ENCODE results near the gene CEND1.

Gene CEND1

DNA sequence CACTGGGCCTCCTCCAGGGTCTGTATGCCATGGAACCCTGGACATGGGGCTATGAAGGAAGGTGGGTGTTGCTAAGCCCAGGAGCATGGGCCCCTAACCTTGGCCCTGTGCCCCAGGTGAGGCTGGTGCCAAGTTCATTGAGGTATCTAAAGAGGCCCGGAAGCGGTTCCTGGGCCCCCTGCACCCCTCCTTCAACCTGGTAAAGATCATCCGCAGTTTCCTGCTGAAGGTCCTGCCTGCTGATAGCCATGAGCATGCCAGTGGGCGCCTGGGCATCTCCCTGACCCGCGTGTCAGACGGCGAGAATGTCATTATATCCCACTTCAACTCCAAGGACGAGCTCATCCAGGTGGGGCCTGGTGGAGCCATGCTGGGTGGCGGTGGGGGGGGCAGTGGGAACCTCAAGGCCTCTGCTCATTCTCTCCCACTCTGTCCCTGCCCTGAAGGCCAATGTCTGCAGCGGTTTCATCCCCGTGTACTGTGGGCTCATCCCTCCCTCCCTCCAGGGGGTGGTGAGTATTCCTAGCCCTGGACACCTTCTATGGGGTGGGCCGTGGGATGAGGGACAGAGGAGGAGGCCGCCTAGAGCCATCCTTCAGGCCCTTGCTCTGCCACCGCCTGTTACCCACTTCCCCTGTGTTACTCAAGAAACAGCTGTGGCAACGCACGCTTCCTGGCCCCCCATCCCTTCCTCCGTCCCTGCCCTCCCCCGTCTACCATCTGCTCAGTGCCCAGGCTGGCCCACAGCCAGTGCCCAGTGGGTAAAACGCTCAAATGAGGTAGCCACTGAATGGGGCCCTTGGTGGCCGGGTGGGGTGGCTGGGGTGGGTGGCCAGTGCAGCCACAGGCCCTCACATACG, 31.9 kb upstream of the CEND1 start:
- H3K9me3 ChIP-seq (ENCODE audit: insufficient read depth, low read length): no peaks in the 10 kb centered on the region
- H3K36me3 ChIP-seq (ENCODE audit: insufficient read depth, insufficient read length, low read length): peaks cover 39% of the 10 kb centered on the region
- H3K9ac ChIP-seq (ENCODE audit: insufficient read length, low read depth): no peak overlapping the region
- peaks cover 26% of the 10 kb centered on the region for H3K27me3 ChIP-seq (ENCODE audit: insufficient read depth, insufficient read length)
- H3K4me3 ChIP-seq (ENCODE audit: insufficient read length, low read depth): no peak overlapping the region
- peaks cover 26% of the 10 kb centered on the region for H3K4me1 ChIP-seq (ENCODE audit: insufficient read depth, insufficient read length)
- TF ChIP-seq ZNF274 (IDR thresholded peaks at IDR 0.05; ENCODE audit: low read depth, low read length) (no peak), SUZ12 (IDR thresholded peaks at IDR 0.05; ENCODE audit: extremely low read depth, insufficient read depth, insufficient read length) (no peak), YY1 (IDR thresholded peaks at IDR 0.05; ENCODE audit: insufficient read depth, insufficient read length) (no peak)
- no peak for DNase-seq (ENCODE audit: low read depth, low spot score)

DNA sequence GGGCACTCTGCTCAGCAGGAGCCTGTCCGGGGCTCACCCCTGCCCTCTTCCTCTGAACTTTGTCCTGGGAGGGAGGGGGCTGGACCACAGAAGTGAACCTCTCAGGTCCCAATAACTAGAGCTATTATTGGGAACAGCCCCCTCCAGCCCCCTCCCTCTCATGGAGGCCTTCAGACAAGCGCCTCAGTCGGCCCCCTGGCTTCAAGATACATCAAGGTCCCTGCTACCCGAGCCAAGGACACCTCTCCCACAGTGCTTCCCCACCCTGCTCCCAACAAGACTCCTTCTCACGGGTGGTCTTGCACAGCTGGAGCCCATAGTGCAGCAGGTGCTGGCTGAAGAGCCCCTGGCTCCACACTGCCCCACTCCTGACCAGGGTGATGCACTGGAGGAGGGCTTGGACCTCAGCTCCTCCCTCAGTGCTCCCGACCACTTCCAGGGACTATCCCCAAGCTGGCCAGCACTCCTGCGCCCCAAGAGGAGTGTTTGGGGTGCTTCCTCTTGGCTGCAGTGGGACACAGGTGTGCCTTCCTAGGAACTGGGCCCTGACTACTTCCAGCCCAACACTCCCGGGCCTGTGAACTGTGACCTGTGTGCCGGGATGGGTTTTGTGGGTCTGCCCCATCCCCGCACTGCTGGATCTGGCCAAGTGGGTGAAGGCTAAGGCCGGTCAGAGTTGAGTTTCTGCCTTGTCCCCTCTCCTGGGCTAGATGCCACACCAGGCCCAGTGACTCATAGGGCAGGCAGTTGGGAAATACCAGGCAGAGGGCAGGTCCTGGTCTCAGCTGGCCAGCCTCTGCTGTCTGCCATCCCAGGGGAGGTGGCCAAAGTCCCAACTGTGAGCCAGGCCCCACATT, 31.0 kb upstream of the CEND1 start:
- DNase-seq (ENCODE audit: low read depth, low spot score): no peak
- H3K36me3 ChIP-seq (ENCODE audit: insufficient read depth, insufficient read length, low read length): peaks cover 41% of the 10 kb centered on the region
- peak overlapping the region; percentile 84 for H3K9ac ChIP-seq (ENCODE audit: insufficient read length, low read depth)

DNA sequence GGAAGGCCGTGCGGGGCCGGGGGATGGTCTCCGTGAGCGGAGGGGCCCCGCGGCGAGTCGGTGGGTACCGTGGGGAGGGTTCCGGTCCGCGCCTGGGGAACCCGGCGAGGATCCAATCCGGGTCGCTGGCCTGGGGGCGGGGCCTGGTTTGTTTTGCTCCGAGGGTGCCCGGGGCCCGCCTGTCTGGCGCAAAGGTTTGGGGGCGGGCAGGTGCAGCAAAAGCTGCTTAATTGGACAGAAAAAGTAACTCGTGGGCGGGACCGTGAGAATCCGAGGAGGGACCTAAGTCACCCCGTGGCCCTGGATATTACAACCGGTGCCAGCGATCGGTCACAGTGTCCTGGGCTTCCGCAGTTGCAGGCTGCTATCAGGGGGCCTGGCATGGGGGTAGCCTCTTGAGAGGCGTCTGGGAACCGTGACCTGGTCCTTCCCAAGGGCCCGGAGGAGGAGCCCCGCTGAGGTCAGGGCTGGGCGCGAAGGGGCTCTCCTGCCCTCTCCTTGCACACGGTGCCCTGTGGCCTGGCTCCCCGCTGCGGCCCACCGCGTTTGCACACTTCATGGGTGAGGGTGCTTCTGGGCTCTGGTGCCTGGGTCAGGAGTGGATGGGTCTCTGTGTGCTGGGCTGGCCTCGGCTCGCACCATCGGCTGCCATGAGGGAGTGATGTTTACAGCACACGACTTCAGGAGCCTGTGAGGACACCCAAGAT, 30.2 kb upstream of the CEND1 start:
- DNase-seq (ENCODE audit: low read depth, low spot score): no peak
- TF ChIP-seq ZNF274 (IDR thresholded peaks at IDR 0.05; ENCODE audit: low read depth, low read length) (no peak), YY1 (IDR thresholded peaks at IDR 0.05; ENCODE audit: insufficient read depth, insufficient read length) (no peak), SUZ12 (IDR thresholded peaks at IDR 0.05; ENCODE audit: extremely low read depth, insufficient read depth, insufficient read length) (no peak)
- Histone ChIP-seq H3K4me3 (ENCODE audit: insufficient read length, low read depth) (peak overlapping the region; percentile 95), H3K9me3 (ENCODE audit: insufficient read depth, low read length) (no peaks in the 10 kb centered on the region), H3K36me3 (ENCODE audit: insufficient read depth, insufficient read length, low read length) (peaks cover 41% of the 10 kb centered on the region), H3K4me1 (ENCODE audit: insufficient read depth, insufficient read length) (peaks cover 23% of the 10 kb centered on the region), H3K9ac (ENCODE audit: insufficient read length, low read depth) (peak overlapping the region; percentile 91), H3K27me3 (ENCODE audit: insufficient read depth, insufficient read length) (peaks cover 11% of the 10 kb centered on the region)

More for the DNA sequence above, 31.0 kb upstream of the CEND1 start:
- H3K9me3 ChIP-seq (ENCODE audit: insufficient read depth, low read length): no peaks in the 10 kb centered on the region
- peaks cover 26% of the 10 kb centered on the region for H3K4me1 ChIP-seq (ENCODE audit: insufficient read depth, insufficient read length)
- H3K27me3 ChIP-seq (ENCODE audit: insufficient read depth, insufficient read length): peaks cover 18% of the 10 kb centered on the region
- peak overlapping the region; percentile 95 for H3K4me3 ChIP-seq (ENCODE audit: insufficient read length, low read depth)
- TF ChIP-seq SUZ12 (IDR thresholded peaks at IDR 0.05; ENCODE audit: extremely low read depth, insufficient read depth, insufficient read length): no peak

DNA sequence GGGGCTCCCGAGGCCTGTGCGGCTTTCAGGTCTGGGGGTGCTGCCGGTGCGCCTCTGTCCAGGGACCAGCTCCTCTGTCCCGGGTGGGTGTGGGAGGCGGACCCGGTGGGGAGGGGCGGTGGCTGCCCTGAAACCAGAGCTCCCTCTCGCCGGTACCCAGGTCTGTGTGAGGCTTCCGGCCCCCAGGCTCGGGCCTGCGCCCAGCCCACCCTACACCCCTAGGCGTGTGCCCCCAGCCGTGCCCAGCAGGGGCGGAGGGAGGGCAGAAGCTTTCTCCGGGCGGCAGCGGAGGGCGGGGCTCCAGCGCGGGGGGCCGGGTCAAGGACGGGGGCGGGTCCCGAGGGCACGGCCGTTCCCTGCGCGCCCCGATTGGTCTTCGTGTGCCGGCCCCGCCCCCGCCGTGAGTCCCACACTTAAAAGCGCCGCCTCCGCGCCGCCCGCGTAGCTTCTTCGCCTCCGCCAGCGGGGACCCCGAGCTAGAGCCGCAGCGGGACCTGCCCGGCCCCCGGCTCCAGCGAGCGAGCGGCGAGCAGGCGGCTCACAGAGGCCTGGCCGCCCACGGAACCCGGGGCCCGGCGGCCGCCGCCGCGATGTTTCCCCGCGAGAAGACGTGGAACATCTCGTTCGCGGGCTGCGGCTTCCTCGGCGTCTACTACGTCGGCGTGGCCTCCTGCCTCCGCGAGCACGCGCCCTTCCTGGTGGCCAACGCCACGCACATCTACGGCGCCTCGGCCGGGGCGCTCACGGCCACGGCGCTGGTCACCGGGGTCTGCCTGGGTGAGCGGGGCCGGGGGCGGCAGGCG, 29.4 kb upstream of the CEND1 start:
- peaks cover 10% of the 10 kb centered on the region for H3K27me3 ChIP-seq (ENCODE audit: insufficient read depth, insufficient read length)
- H3K9me3 ChIP-seq (ENCODE audit: insufficient read depth, low read length): no peaks in the 10 kb centered on the region
- peaks cover 21% of the 10 kb centered on the region for H3K4me1 ChIP-seq (ENCODE audit: insufficient read depth, insufficient read length)
- no peak for DNase-seq (ENCODE audit: low read depth, low spot score)
- H3K36me3 ChIP-seq (ENCODE audit: insufficient read depth, insufficient read length, low read length): peaks cover 39% of the 10 kb centered on the region
- no peak for TF ChIP-seq YY1 (IDR thresholded peaks at IDR 0.05; ENCODE audit: insufficient read depth, insufficient read length)
- no peak for TF ChIP-seq SUZ12 (IDR thresholded peaks at IDR 0.05; ENCODE audit: extremely low read depth, insufficient read depth, insufficient read length)
- no peak for TF ChIP-seq ZNF274 (IDR thresholded peaks at IDR 0.05; ENCODE audit: low read depth, low read length)
- peak overlapping the region; percentile 91 for H3K9ac ChIP-seq (ENCODE audit: insufficient read length, low read depth)
- peak overlapping the region; percentile 95 for H3K4me3 ChIP-seq (ENCODE audit: insufficient read length, low read depth)

DNA sequence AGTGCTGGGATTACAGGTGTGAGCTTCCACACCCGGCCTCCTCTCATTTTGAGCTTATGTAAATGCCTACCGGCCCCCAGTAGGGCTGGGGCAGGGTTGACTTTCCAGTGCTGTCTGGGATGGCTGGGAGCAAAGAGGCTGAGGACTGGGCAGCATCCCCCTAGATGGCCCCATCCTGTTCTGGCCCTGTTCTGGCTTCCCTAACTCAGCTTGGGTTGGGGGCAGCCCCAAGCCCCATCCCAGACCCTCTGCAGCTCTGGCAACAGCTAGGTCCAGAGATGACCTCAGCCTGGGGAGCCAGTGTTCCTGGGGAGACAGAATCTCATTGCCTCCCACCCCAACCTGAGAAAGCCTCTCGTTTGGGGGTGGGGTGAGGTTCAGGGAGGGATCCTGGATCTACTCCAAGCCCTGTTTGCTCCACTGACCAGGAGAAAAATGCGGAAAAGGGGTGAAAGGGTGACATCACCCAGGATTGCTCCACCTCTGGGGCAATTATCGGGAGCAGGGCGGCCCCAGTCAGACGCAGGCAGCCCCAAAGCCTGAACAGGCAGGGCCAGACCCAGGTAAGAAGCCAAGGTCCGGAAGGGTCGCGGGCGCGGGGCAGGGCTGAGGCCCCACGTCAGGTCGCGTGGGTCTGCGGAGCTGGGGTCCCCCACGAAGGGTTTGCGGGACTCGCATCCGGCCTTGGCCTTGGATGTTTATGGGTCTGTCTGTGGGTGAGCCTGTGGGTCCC, 28.7 kb upstream of the CEND1 start, which contains the start of gene PNPLA2:
Gene PNPLA2, plus strand, starts transcription at position 519 of the 733 bp plus-strand sequence. CDS start 805 bp downstream, outside the sequence.
- H3K4me3 ChIP-seq (ENCODE audit: insufficient read length, low read depth): peak within 1 kb of the TSS; percentile 95
- DNase-seq (ENCODE audit: low read depth, low spot score): no peak
- TF ChIP-seq YY1 (IDR thresholded peaks at IDR 0.05; ENCODE audit: insufficient read depth, insufficient read length) (no peak), SUZ12 (IDR thresholded peaks at IDR 0.05; ENCODE audit: extremely low read depth, insufficient read depth, insufficient read length) (no peak), ZNF274 (IDR thresholded peaks at IDR 0.05; ENCODE audit: low read depth, low read length) (no peak)

DNA sequence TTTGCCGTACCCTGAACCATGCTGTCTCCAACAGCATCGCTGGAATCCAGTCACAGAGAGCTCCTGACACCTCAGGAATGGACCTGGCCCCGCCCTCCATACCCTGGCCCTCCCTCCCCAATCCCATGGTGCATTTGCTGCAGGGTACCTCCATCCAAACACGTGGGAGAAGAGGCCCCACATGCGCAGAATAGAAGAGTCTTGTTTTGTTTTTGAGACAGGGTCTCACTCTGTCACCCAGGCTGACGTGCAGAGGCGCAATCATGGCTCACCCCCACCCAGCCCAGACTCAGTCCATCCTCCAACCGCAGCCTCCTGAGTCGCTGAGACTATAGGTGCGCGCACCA, 26.5 kb upstream of the CEND1 start:
- Histone ChIP-seq H3K9ac (ENCODE audit: insufficient read length, low read depth) (no peak overlapping the region), H3K9me3 (ENCODE audit: insufficient read depth, low read length) (no peaks in the 10 kb centered on the region), H3K27me3 (ENCODE audit: insufficient read depth, insufficient read length) (peaks cover 10% of the 10 kb centered on the region), H3K4me1 (ENCODE audit: insufficient read depth, insufficient read length) (peaks cover 30% of the 10 kb centered on the region), H3K4me3 (ENCODE audit: insufficient read length, low read depth) (no peak overlapping the region), H3K36me3 (ENCODE audit: insufficient read depth, insufficient read length, low read length) (peaks cover 48% of the 10 kb centered on the region)
- TF ChIP-seq YY1 (IDR thresholded peaks at IDR 0.05; ENCODE audit: insufficient read depth, insufficient read length) (no peak), ZNF274 (IDR thresholded peaks at IDR 0.05; ENCODE audit: low read depth, low read length) (no peak)
- DNase-seq (ENCODE audit: low read depth, low spot score): no peak

More for the DNA sequence above, 28.7 kb upstream of the CEND1 start, which contains the start of gene PNPLA2:
- Histone ChIP-seq H3K27me3 (ENCODE audit: insufficient read depth, insufficient read length) (peaks cover 10% of the 10 kb centered on the region), H3K9me3 (ENCODE audit: insufficient read depth, low read length) (no peaks in the 10 kb centered on the region), H3K4me1 (ENCODE audit: insufficient read depth, insufficient read length) (peaks cover 21% of the 10 kb centered on the region), H3K9ac (ENCODE audit: insufficient read length, low read depth) (peak within 1 kb of the TSS; percentile 91), H3K36me3 (ENCODE audit: insufficient read depth, insufficient read length, low read length) (peaks cover 42% of the 10 kb centered on the region)

Measured in NT2/D1 (cell line).